ENCODE results near the gene MAST4.

MAST4 gene

DNA sequence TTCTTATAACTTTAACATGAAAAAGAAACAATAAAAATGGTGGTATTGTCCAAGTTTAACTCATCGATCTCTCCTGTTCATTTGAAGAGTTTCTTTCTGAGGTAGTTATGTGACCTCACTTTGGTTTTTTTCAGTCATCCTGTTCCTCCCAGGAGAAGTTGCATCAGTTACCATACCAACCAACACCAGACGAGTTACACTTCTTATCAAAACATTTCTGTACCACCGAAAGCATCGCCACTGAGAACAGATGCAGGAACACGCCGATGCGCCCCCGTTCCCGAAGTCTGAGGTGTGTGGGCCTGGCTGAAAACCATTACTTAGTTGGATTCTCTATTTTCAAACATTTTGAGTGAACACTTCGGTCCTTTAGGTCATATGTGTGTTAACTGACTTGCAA is 504.1 kb downstream of the MAST4 start:
- Histone ChIP-seq H3K4me3 (ENCODE audit: control insufficient read depth in 1 of 7, extremely low read depth in 1 of 7, insufficient read depth in 4 of 7, low read depth in 2 of 7, low read length in 6 of 7) (no peak overlapping the region), H3K27ac (ENCODE audit: insufficient read depth in 1 of 2, low read depth in 1 of 2, low read length in 2 of 2, poor library complexity in 1 of 2, severe bottlenecking in 2 of 2) (no peak overlapping the region), H3K36me3 (ENCODE audit: control insufficient read depth in 4 of 4, insufficient read depth in 4 of 4, low read length in 3 of 4) (peaks cover 3 to 45% (median 19%) of the 10 kb centered on the region in 4 experiments), H3K27me3 (replicated peaks in 2 of 5; ENCODE audit: control insufficient read depth in 4 of 5, insufficient read depth in 5 of 5, low read length in 4 of 5) (no peaks in the 10 kb centered on the region), H3K4me1 (ENCODE audit: control extremely low read depth in 1 of 4, control insufficient read depth in 4 of 4, insufficient read depth in 4 of 4, low read length in 3 of 4) (peaks cover 0 to 5% (median 1%) of the 10 kb centered on the region in 4 experiments), H3K9me3 (ENCODE audit: control extremely low read depth in 1 of 5, control insufficient read depth in 4 of 5, insufficient read depth in 2 of 5, low read depth in 1 of 5, low read length in 4 of 5) (no peaks in the 10 kb centered on the region)
- no peak for DNase-seq
- POLR2A ChIA-PET: no interaction called here
- CTCF ChIA-PET: no interaction called here
- WGBS (ENCODE audit: insufficient coverage): 100% methylated on average over 5 of the region's 10 CpGs

GRCh38 chr5:67102708-67103107 is 506.5 kb downstream of the MAST4 start:
- Histone ChIP-seq H3K36me3 (ENCODE audit: control insufficient read depth in 4 of 4, insufficient read depth in 4 of 4, low read length in 3 of 4) (peaks cover 5 to 67% (median 27%) of the 10 kb centered on the region in 4 experiments), H3K27ac (ENCODE audit: insufficient read depth in 1 of 2, low read depth in 1 of 2, low read length in 2 of 2, poor library complexity in 1 of 2, severe bottlenecking in 2 of 2) (no peak overlapping the region), H3K4me3 (ENCODE audit: control insufficient read depth in 1 of 7, extremely low read depth in 1 of 7, insufficient read depth in 4 of 7, low read depth in 2 of 7, low read length in 6 of 7) (no peak overlapping the region), H3K9me3 (ENCODE audit: control extremely low read depth in 1 of 5, control insufficient read depth in 4 of 5, insufficient read depth in 2 of 5, low read depth in 1 of 5, low read length in 4 of 5) (no peaks in the 10 kb centered on the region), H3K27me3 (replicated peaks in 2 of 5; ENCODE audit: control insufficient read depth in 4 of 5, insufficient read depth in 5 of 5, low read length in 4 of 5) (no peaks in the 10 kb centered on the region), H3K4me1 (ENCODE audit: control extremely low read depth in 1 of 4, control insufficient read depth in 4 of 4, insufficient read depth in 4 of 4, low read length in 3 of 4) (no peaks in the 10 kb centered on the region)
- ChIA-PET POLR2A (no interaction called here), CTCF (interaction anchor here (2.2 kb wide), 1 partner anchor 115 kb away, joined by 7 read pairs; no protein-coding TSS in a partner anchor)
- 100% methylated on average over 3 of the region's 4 CpGs for WGBS (ENCODE audit: insufficient coverage)
- DNase-seq: no peak

- DNase-seq: no peak
- H3K4me3 ChIP-seq (ENCODE audit: control insufficient read depth in 1 of 7, extremely low read depth in 1 of 7, insufficient read depth in 4 of 7, low read depth in 2 of 7, low read length in 6 of 7): no peak overlapping the region
- H3K4me1 ChIP-seq (ENCODE audit: control extremely low read depth in 1 of 4, control insufficient read depth in 4 of 4, insufficient read depth in 4 of 4, low read length in 3 of 4): no peaks in the 10 kb centered on the region
- H3K27me3 ChIP-seq (replicated peaks in 2 of 5; ENCODE audit: control insufficient read depth in 4 of 5, insufficient read depth in 5 of 5, low read length in 4 of 5): no peaks in the 10 kb centered on the region
- ChIA-PET POLR2A (no interaction called here), CTCF (no interaction called here)
- WGBS (ENCODE audit: insufficient coverage): no CpG with 5 or more reads among the region's 1 CpG
- H3K36me3 ChIP-seq (ENCODE audit: control insufficient read depth in 4 of 4, insufficient read depth in 4 of 4, low read length in 3 of 4): peaks cover 5 to 67% (median 27%) of the 10 kb centered on the region in 4 experiments
- H3K9me3 ChIP-seq (ENCODE audit: control extremely low read depth in 1 of 5, control insufficient read depth in 4 of 5, insufficient read depth in 2 of 5, low read depth in 1 of 5, low read length in 4 of 5): no peaks in the 10 kb centered on the region
- no peak overlapping the region for H3K27ac ChIP-seq (ENCODE audit: insufficient read depth in 1 of 2, low read depth in 1 of 2, low read length in 2 of 2, poor library complexity in 1 of 2, severe bottlenecking in 2 of 2)
Measured at GRCh38 chr5:67104859-67105258, 508.7 kb downstream of the MAST4 start.

GRCh38 chr5:67105270-67105669 is 509.1 kb downstream of the MAST4 start:
- H3K36me3 ChIP-seq (ENCODE audit: control insufficient read depth in 4 of 4, insufficient read depth in 4 of 4, low read length in 3 of 4): peaks cover 5 to 70% (median 27%) of the 10 kb centered on the region in 4 experiments
- CTCF ChIA-PET: no interaction called here
- POLR2A ChIA-PET: no interaction called here

GRCh38 chr5:67106626-67107342 is 510.6 kb downstream of the MAST4 start:
- POLR2A ChIA-PET: no interaction called here
- no peak for DNase-seq
- Histone ChIP-seq H3K4me3 (ENCODE audit: control insufficient read depth in 1 of 7, extremely low read depth in 1 of 7, insufficient read depth in 4 of 7, low read depth in 2 of 7, low read length in 6 of 7) (no peak overlapping the region), H3K4me1 (ENCODE audit: control extremely low read depth in 1 of 4, control insufficient read depth in 4 of 4, insufficient read depth in 4 of 4, low read length in 3 of 4) (no peaks in the 10 kb centered on the region), H3K9me3 (ENCODE audit: control extremely low read depth in 1 of 5, control insufficient read depth in 4 of 5, insufficient read depth in 2 of 5, low read depth in 1 of 5, low read length in 4 of 5) (no peaks in the 10 kb centered on the region), H3K27ac (ENCODE audit: insufficient read depth in 1 of 2, low read depth in 1 of 2, low read length in 2 of 2, poor library complexity in 1 of 2, severe bottlenecking in 2 of 2) (no peak overlapping the region), H3K27me3 (replicated peaks in 2 of 5; ENCODE audit: control insufficient read depth in 4 of 5, insufficient read depth in 5 of 5, low read length in 4 of 5) (no peaks in the 10 kb centered on the region), H3K36me3 (ENCODE audit: control insufficient read depth in 4 of 4, insufficient read depth in 4 of 4, low read length in 3 of 4) (peaks cover 8 to 68% (median 19%) of the 10 kb centered on the region in 4 experiments)
- WGBS (ENCODE audit: insufficient coverage): no CpG with 5 or more reads among the region's 2 CpGs
- CTCF ChIA-PET: interaction anchor here (0.6 to 2.1 kb wide), 4 partner anchors 12 to 119 kb away, joined by 3 to 5 read pairs (median 3); no protein-coding TSS in a partner anchor

More at GRCh38 chr5:67105270-67105669, 509.1 kb downstream of the MAST4 start:
- no peaks in the 10 kb centered on the region for H3K9me3 ChIP-seq (ENCODE audit: control extremely low read depth in 1 of 5, control insufficient read depth in 4 of 5, insufficient read depth in 2 of 5, low read depth in 1 of 5, low read length in 4 of 5)
- no peak for DNase-seq
- 100% methylated on average over 2 of the region's 3 CpGs for WGBS (ENCODE audit: insufficient coverage)
- no peaks in the 10 kb centered on the region for H3K27me3 ChIP-seq (replicated peaks in 2 of 5; ENCODE audit: control insufficient read depth in 4 of 5, insufficient read depth in 5 of 5, low read length in 4 of 5)
- H3K4me1 ChIP-seq (ENCODE audit: control extremely low read depth in 1 of 4, control insufficient read depth in 4 of 4, insufficient read depth in 4 of 4, low read length in 3 of 4): no peaks in the 10 kb centered on the region
- H3K4me3 ChIP-seq (ENCODE audit: control insufficient read depth in 1 of 7, extremely low read depth in 1 of 7, insufficient read depth in 4 of 7, low read depth in 2 of 7, low read length in 6 of 7): no peak overlapping the region
- no peak overlapping the region for H3K27ac ChIP-seq (ENCODE audit: insufficient read depth in 1 of 2, low read depth in 1 of 2, low read length in 2 of 2, poor library complexity in 1 of 2, severe bottlenecking in 2 of 2)

DNA sequence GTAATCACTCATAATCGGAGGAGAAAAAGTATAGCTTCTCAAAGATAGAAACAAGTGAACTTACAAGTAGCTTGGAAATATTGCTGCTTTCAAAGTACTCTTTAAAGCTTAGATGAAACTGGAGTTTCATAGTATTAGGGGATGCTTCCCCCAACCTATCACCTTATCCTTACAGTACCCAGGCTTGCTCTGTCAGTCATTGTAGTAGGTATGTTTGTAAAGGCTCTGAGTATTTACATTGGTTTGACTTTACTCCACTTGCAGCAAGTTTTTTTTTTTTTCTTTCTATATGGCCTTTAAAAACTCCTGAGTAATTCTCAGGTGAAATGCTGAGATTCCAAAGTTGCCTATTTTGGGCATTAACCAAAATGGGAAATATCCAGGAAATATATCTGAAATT is 515.6 kb downstream of the MAST4 start:
- no peak for DNase-seq
- WGBS (ENCODE audit: insufficient coverage): no CpG with 5 or more reads among the region's 1 CpG
- no peak overlapping the region for H3K27ac ChIP-seq (ENCODE audit: insufficient read depth in 1 of 2, low read depth in 1 of 2, low read length in 2 of 2, poor library complexity in 1 of 2, severe bottlenecking in 2 of 2)
- no peaks in the 10 kb centered on the region for H3K27me3 ChIP-seq (replicated peaks in 2 of 5; ENCODE audit: control insufficient read depth in 4 of 5, insufficient read depth in 5 of 5, low read length in 4 of 5)
- H3K36me3 ChIP-seq (ENCODE audit: control insufficient read depth in 4 of 4, insufficient read depth in 4 of 4, low read length in 3 of 4): peaks cover 14 to 41% (median 16%) of the 10 kb centered on the region in 4 experiments
- CTCF ChIA-PET: interaction anchor here (0.6 kb wide), 1 partner anchor 187 kb away, joined by 3 read pairs; no protein-coding TSS in a partner anchor
- H3K4me3 ChIP-seq (ENCODE audit: control insufficient read depth in 1 of 7, extremely low read depth in 1 of 7, insufficient read depth in 4 of 7, low read depth in 2 of 7, low read length in 6 of 7): no peak overlapping the region
- H3K9me3 ChIP-seq (ENCODE audit: control extremely low read depth in 1 of 5, control insufficient read depth in 4 of 5, insufficient read depth in 2 of 5, low read depth in 1 of 5, low read length in 4 of 5): no peaks in the 10 kb centered on the region
- no peaks in the 10 kb centered on the region for H3K4me1 ChIP-seq (ENCODE audit: control extremely low read depth in 1 of 4, control insufficient read depth in 4 of 4, insufficient read depth in 4 of 4, low read length in 3 of 4)
- POLR2A ChIA-PET: no interaction called here

GRCh38 chr5:67115246-67115645 is 519.1 kb downstream of the MAST4 start:
- H3K4me1 ChIP-seq (ENCODE audit: control extremely low read depth in 1 of 4, control insufficient read depth in 4 of 4, insufficient read depth in 4 of 4, low read length in 3 of 4): no peaks in the 10 kb centered on the region
- CTCF ChIA-PET: no interaction called here
- H3K9me3 ChIP-seq (ENCODE audit: control extremely low read depth in 1 of 5, control insufficient read depth in 4 of 5, insufficient read depth in 2 of 5, low read depth in 1 of 5, low read length in 4 of 5): no peaks in the 10 kb centered on the region
- POLR2A ChIA-PET: no interaction called here
- H3K27me3 ChIP-seq (replicated peaks in 2 of 5; ENCODE audit: control insufficient read depth in 4 of 5, insufficient read depth in 5 of 5, low read length in 4 of 5): no peaks in the 10 kb centered on the region
- no CpG with 5 or more reads among the region's 3 CpGs for WGBS (ENCODE audit: insufficient coverage)
- DNase-seq: no peak
- no peak overlapping the region for H3K27ac ChIP-seq (ENCODE audit: insufficient read depth in 1 of 2, low read depth in 1 of 2, low read length in 2 of 2, poor library complexity in 1 of 2, severe bottlenecking in 2 of 2)
- H3K4me3 ChIP-seq (ENCODE audit: control insufficient read depth in 1 of 7, extremely low read depth in 1 of 7, insufficient read depth in 4 of 7, low read depth in 2 of 7, low read length in 6 of 7): no peak overlapping the region
- H3K36me3 ChIP-seq (ENCODE audit: control insufficient read depth in 4 of 4, insufficient read depth in 4 of 4, low read length in 3 of 4): peaks cover 18 to 46% (median 21%) of the 10 kb centered on the region in 4 experiments
